ENCODE measurements around the gene TBPL1.

DNA sequence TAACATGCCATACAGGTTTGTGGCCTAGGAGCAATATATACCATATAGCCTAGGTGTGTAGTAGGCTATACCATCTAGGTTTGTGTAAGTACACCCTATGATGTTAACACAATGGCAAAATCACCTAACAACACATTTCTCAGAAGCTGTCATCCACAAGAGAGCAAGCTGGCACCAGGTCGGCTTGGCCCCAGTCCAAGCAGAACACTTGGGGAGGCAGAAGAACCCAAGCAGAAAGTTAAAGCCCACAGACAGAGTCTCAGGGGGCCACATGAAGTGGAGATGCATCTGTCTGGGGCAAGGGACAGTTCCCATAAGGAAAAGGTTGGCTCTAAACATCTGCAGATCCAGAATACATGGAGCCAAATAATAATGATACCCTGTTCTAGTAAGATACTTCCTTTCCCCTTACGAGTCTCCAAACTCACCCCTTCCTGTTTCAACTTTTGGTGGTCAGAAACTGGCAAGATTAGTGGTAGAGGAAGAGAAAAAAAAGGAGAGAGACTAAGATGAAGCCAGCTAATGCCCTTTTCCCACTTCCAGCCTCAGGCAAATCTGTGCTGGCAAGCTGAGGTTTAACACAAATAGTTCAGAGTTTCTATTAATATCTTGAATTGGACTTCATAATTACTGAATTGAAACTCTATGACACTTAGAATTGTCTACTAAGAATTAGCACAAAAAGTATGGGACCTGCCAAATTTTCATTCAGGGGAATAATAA lies 34.7 kb upstream of the TBPL1 start:
- TF ChIP-seq HOXB5 (CRISPR knock-in tag; IDR thresholded peaks at IDR 0.05) (no peak), EP300 (IDR thresholded peaks at IDR 0.05) (no peak), POLR2A (IDR thresholded peaks at IDR 0.05; ENCODE audit: low read length) (no peak)
- TF ChIP-seq, protein P1, sequence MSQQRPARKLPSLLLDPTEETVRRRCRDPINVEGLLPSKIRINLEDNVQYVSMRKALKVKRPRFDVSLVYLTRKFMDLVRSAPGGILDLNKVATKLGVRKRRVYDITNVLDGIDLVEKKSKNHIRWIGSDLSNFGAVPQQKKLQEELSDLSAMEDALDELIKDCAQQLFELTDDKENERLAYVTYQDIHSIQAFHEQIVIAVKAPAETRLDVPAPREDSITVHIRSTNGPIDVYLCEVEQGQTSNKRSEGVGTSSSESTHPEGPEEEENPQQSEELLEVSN (IDR thresholded peaks at IDR 0.05; ENCODE audit: borderline replicate concordance, low read depth) = no peak
- TF ChIP-seq, protein P2, sequence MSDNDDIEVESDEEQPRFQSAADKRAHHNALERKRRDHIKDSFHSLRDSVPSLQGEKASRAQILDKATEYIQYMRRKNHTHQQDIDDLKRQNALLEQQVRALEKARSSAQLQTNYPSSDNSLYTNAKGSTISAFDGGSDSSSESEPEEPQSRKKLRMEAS (IDR thresholded peaks at IDR 0.05) = no peak
- TF ChIP-seq, protein P3, sequence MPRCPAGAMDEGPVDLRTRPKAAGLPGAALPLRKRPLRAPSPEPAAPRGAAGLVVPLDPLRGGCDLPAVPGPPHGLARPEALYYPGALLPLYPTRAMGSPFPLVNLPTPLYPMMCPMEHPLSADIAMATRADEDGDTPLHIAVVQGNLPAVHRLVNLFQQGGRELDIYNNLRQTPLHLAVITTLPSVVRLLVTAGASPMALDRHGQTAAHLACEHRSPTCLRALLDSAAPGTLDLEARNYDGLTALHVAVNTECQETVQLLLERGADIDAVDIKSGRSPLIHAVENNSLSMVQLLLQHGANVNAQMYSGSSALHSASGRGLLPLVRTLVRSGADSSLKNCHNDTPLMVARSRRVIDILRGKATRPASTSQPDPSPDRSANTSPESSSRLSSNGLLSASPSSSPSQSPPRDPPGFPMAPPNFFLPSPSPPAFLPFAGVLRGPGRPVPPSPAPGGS (IDR thresholded peaks at IDR 0.05) = no peak
